ENCODE data around the gene HBEGF.

HBEGF gene

DNA sequence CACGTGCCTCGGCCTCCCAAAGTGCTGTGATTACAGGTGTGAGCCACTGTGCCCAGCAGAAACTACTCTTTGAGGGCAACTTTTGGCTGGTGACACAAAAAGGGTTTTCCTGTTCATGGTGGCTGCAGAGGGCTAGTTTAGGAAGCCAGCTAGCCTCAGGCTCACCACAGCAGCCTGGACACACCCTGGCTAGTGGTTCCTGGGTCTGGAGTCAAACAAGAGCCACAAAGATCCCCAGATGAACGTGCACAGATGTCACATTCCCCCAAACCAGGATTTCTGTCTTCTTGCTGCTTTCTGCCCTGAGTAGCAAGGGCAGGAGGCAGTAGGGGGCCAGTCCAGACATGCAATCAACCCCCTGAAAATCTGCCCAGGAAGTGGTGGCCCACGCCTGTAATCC lies 6.8 kb downstream of the HBEGF start:
- no peaks in the 10 kb centered on the region for H3K36me3 ChIP-seq
- TF ChIP-seq, protein P1, sequence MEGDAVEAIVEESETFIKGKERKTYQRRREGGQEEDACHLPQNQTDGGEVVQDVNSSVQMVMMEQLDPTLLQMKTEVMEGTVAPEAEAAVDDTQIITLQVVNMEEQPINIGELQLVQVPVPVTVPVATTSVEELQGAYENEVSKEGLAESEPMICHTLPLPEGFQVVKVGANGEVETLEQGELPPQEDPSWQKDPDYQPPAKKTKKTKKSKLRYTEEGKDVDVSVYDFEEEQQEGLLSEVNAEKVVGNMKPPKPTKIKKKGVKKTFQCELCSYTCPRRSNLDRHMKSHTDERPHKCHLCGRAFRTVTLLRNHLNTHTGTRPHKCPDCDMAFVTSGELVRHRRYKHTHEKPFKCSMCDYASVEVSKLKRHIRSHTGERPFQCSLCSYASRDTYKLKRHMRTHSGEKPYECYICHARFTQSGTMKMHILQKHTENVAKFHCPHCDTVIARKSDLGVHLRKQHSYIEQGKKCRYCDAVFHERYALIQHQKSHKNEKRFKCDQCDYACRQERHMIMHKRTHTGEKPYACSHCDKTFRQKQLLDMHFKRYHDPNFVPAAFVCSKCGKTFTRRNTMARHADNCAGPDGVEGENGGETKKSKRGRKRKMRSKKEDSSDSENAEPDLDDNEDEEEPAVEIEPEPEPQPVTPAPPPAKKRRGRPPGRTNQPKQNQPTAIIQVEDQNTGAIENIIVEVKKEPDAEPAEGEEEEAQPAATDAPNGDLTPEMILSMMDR (IDR thresholded peaks at IDR 0.05; ENCODE audit: low read depth, low read length): no peak
- DNase-seq: no peak
- no peak overlapping the region for H3K4me3 ChIP-seq (ENCODE audit: low read depth, low read length)
- H3K27me3 ChIP-seq (ENCODE audit: insufficient read depth, low read depth, severe bottlenecking): no peaks in the 10 kb centered on the region
- H3K9me3 ChIP-seq (ENCODE audit: severe bottlenecking): no peaks in the 10 kb centered on the region
- H3K27ac ChIP-seq: no peak overlapping the region

DNA sequence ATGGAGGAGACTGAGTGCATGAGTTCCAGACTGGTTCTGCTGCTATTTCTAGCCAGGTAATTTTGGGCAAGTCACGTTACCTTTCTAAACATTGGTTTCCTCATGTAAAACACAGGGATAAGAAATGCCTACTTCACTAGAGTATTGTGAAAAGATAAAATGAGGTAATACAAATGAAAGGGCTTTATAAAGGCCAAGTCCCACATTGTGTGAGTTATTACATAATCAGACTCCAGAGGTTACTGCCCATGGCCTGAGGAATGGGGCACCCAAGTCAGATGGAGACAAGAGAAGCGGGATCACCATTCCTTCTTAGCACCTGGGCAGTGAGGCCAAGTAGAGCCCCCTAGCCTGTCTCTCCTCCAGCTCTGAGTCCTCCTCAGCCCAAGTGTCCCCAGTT lies 7.5 kb downstream of the HBEGF start:
- DNase-seq: no peak
- H3K36me3 ChIP-seq: no peaks in the 10 kb centered on the region
- TF ChIP-seq, protein P1 (IDR thresholded peaks at IDR 0.05; ENCODE audit: low read depth, low read length): no peak
- no peaks in the 10 kb centered on the region for H3K9me3 ChIP-seq (ENCODE audit: severe bottlenecking)
- H3K4me3 ChIP-seq (ENCODE audit: low read depth, low read length): no peak overlapping the region
- no peaks in the 10 kb centered on the region for H3K27me3 ChIP-seq (ENCODE audit: insufficient read depth, low read depth, severe bottlenecking)
- no peak overlapping the region for H3K27ac ChIP-seq

DNA sequence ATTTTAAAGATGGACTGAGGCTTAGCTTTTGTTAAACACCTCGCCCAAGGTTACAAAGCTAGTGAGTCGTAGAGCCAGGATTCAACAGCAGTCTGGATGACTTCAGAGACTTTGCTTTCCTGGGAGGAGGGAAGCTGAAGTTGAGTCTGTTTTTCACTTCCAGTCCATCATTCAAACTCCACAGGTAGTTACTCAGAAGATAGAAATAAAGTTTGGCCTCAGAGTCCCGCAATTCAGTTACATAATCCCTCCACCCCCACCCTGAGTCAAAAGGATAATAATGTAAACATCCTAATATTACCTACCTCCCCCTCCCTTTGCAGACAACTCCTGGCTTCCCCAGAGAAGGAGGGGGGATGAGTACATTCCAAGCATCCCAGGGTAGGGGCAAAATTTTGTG lies 8.1 kb downstream of the HBEGF start:
- no peaks in the 10 kb centered on the region for H3K36me3 ChIP-seq
- TF ChIP-seq, protein P1 (IDR thresholded peaks at IDR 0.05; ENCODE audit: low read depth, low read length): no peak
- H3K9me3 ChIP-seq (ENCODE audit: severe bottlenecking): no peaks in the 10 kb centered on the region
- no peak for DNase-seq
- no peak overlapping the region for H3K4me3 ChIP-seq (ENCODE audit: low read depth, low read length)
- no peak overlapping the region for H3K27ac ChIP-seq
- no peaks in the 10 kb centered on the region for H3K27me3 ChIP-seq (ENCODE audit: insufficient read depth, low read depth, severe bottlenecking)

DNA sequence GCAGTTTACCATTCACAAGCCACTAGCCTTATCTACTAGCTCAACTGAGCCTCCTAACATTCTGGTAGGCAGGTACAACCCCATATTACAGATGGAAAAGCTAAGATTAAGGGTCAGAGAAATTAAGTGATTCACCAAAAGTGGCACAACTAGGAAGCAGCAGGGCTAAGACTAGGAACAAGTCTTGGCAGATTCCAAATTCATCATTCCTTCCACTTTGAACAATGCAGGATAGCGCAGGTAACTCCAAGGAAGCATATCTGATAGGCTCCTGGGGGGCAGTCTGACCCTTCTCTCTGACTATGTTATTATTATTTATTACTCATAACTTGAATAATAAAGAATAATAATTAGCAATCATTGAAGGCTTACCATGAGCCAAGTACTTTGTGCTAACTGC lies 8.5 kb downstream of the HBEGF start:
- TF ChIP-seq, protein P1 (IDR thresholded peaks at IDR 0.05; ENCODE audit: low read depth, low read length): no peak
- Histone ChIP-seq H3K27ac (no peak overlapping the region), H3K27me3 (ENCODE audit: insufficient read depth, low read depth, severe bottlenecking) (no peaks in the 10 kb centered on the region), H3K4me3 (ENCODE audit: low read depth, low read length) (no peak overlapping the region), H3K36me3 (no peaks in the 10 kb centered on the region), H3K9me3 (ENCODE audit: severe bottlenecking) (no peaks in the 10 kb centered on the region)
- no peak for DNase-seq

DNA sequence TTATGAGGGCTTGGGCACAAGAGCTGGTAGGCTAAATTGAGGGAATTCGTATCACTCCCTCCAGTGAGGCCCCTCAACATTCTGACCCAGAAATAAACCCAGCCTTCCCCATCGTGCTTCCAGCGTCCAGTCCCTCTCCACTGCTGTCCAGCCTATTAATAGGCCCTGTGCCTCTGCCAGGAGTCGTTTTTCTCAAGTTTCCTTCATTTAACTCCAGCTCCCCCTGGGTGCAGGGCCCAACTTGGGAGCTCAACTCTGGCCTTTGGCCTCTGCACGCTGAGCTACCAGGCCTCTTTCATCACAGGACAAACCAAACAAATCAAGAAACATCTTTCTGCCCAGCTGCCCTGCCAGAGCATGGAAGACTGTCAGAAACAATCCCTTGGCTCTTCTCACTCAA lies 10.0 kb downstream of the HBEGF start:
- Histone ChIP-seq H3K9me3 (ENCODE audit: severe bottlenecking) (no peaks in the 10 kb centered on the region), H3K36me3 (no peaks in the 10 kb centered on the region), H3K27me3 (ENCODE audit: insufficient read depth, low read depth, severe bottlenecking) (no peaks in the 10 kb centered on the region), H3K4me3 (ENCODE audit: low read depth, low read length) (no peak overlapping the region), H3K27ac (no peak overlapping the region)
- DNase-seq: no peak
- TF ChIP-seq, protein P1 (IDR thresholded peaks at IDR 0.05; ENCODE audit: low read depth, low read length): no peak

DNA sequence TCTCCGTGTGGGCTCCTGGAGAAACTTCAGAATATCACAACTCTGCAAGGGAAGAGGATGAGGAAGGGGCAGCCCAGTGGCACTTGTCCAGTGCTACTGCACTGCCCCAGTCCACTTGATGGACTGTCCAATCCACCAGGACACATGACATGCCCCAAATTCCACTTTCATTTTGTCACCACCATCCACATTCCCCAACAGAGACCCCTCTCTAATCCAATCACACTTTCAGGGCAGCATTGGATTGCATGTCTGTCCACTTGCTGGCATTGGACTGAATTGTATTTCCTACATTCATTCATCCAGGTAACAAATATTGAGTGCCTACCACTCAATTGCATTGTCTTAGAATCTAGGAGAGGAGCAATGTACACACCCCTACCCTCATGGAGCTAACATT lies 14.8 kb downstream of the HBEGF start:
- H3K27me3 ChIP-seq (ENCODE audit: insufficient read depth, low read depth, severe bottlenecking): no peaks in the 10 kb centered on the region
- H3K4me3 ChIP-seq (ENCODE audit: low read depth, low read length): no peak overlapping the region
- TF ChIP-seq, protein P1 (IDR thresholded peaks at IDR 0.05; ENCODE audit: low read depth, low read length): no peak
- H3K27ac ChIP-seq: no peak overlapping the region
- no peaks in the 10 kb centered on the region for H3K36me3 ChIP-seq
- H3K9me3 ChIP-seq (ENCODE audit: severe bottlenecking): no peaks in the 10 kb centered on the region
- no peak for DNase-seq

Measured in WERI-Rb-1 (cell line).